Loucy (cell line): ENCODE measurements around the gene TUBGCP3.

Experiments used
- H2AFZ ChIP-seq: fragments of 200-600 bp; sonication (generic); 2 replicates; pipeline ENCODE4 v1.6.0; 2016; ENCODE audit warnings: antibody characterized with exemption, mild to moderate bottlenecking, low read length, moderate library complexity
- H3F3A ChIP-seq: fragments of 200-600 bp; 2 replicates; pipeline ENCODE4 v1.6.0; 2016; ENCODE audit warnings: antibody characterized with exemption, low read depth, mild to moderate bottlenecking
- H3K27me3 ChIP-seq: fragments of 200-600 bp; sonication (generic); 2 replicates; pipeline ENCODE4 v1.6.1; 2014; ENCODE audit warnings: low read length, mild to moderate bottlenecking; ENCODE audit not compliant: insufficient read depth, poor library complexity, severe bottlenecking
- H3K36me3 ChIP-seq: fragments of 200-600 bp; sonication (generic); 2 replicates; pipeline ENCODE4 v1.6.1; 2016; ENCODE audit warnings: low read length; ENCODE audit not compliant: insufficient read depth
- H3K4me1 ChIP-seq: fragments of 200-600 bp; sonication (generic); 2 replicates; pipeline ENCODE4 v1.5.1; 2014; ENCODE audit warnings: low read length, mild to moderate bottlenecking; ENCODE audit not compliant: insufficient read depth, poor library complexity, severe bottlenecking
- H3K4me2 ChIP-seq: fragments of 200-600 bp; sonication (generic); 2 replicates; pipeline ENCODE4 v1.6.0; 2014; ENCODE audit warnings: antibody characterized with exemption, low read length, low read depth, mild to moderate bottlenecking; ENCODE audit not compliant: poor library complexity, severe bottlenecking
- H3K4me3 ChIP-seq: fragments of 200-600 bp; sonication (generic); 2 replicates; pipeline ENCODE4 v1.5.1; 2014; ENCODE audit warnings: low read length, mild to moderate bottlenecking, mixed read lengths; ENCODE audit not compliant: poor library complexity, severe bottlenecking
- H3K79me2 ChIP-seq: fragments of 200-600 bp; sonication (generic); 2 replicates; pipeline ENCODE4 v1.6.1; 2014; ENCODE audit warnings: low read length; ENCODE audit not compliant: insufficient read depth
- H3K9ac ChIP-seq: fragments of 200-600 bp; sonication (generic); 2 replicates; pipeline ENCODE4 v1.6.0; 2014; ENCODE audit warnings: mild to moderate bottlenecking, low read depth, low read length, moderate library complexity; ENCODE audit not compliant: poor library complexity, severe bottlenecking
- H3K9me2 ChIP-seq: fragments of 200-600 bp; sonication (generic); replicated peaks from 2 replicates; pipeline ENCODE4 v1.6.1; 2016; ENCODE audit warnings: low read depth, low read length, mixed read lengths
- H3K9me3 ChIP-seq: fragments of 200-600 bp; sonication (generic); 2 replicates; pipeline ENCODE4 v1.6.1; 2014; ENCODE audit warnings: mild to moderate bottlenecking, antibody characterized with exemption, low read length, low read depth; ENCODE audit not compliant: insufficient read depth
- H4K20me1 ChIP-seq: fragments of 200-600 bp; sonication (generic); 2 replicates; pipeline ENCODE4 v1.6.0; 2014; ENCODE audit warnings: antibody characterized with exemption, low read length, mild to moderate bottlenecking; ENCODE audit not compliant: insufficient read depth, poor library complexity, severe bottlenecking
- EZH2phosphoT487 ChIP-seq: fragments of 200-600 bp; IDR thresholded peaks from 2 replicates; pipeline ENCODE4 v1.6.1; 2018; ENCODE audit warnings: antibody characterized with exemption, mild to moderate bottlenecking, moderate library complexity, borderline replicate concordance
- TF ChIP-seq, protein P1 (sequence below): fragments of 200-600 bp; sonication (generic); conservative IDR thresholded peaks from 2 replicates; pipeline ENCODE4 v1.5.1; 2014; ENCODE audit warnings: mild to moderate bottlenecking, antibody characterized with exemption, low read length

Gene TUBGCP3

DNA sequence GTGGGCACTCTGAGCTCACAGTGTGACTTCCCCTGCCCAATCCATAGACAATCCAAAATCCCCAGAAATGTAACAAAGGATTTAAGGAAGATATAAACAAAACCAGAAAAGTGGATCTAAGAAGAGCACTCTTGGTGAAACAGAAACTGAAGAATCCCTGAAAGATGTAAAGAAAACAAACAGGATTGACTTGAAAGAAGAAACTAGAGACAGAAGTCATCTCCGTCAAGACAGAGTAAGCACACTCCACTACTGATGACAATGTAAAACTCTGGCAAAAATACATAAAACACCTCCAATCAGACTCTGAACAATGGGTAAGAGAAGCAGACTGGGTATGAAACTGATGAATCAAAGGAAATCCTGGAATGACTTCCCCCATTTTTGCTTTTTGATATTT lies 13.5 kb downstream of the TUBGCP3 start:
- Histone ChIP-seq H3K9me3 (no peaks in the 10 kb centered on the region), H3K36me3 (peaks cover 6% of the 10 kb centered on the region; the same call in 1 of the 2 replicates), H3K27me3 (no peaks in the 10 kb centered on the region), H4K20me1 (peaks cover 78% of the 10 kb centered on the region), H3F3A (no peaks in the 10 kb centered on the region), H3K4me1 (peaks cover 13% of the 10 kb centered on the region), H2AFZ (no peak overlapping the region), H3K79me2 (peaks cover 99% of the 10 kb centered on the region), H3K9me2 (no peaks in the 10 kb centered on the region), H3K9ac (no peak overlapping the region), H3K4me2 (no peak overlapping the region), H3K4me3 (no peak overlapping the region)
- TF ChIP-seq, protein P1, sequence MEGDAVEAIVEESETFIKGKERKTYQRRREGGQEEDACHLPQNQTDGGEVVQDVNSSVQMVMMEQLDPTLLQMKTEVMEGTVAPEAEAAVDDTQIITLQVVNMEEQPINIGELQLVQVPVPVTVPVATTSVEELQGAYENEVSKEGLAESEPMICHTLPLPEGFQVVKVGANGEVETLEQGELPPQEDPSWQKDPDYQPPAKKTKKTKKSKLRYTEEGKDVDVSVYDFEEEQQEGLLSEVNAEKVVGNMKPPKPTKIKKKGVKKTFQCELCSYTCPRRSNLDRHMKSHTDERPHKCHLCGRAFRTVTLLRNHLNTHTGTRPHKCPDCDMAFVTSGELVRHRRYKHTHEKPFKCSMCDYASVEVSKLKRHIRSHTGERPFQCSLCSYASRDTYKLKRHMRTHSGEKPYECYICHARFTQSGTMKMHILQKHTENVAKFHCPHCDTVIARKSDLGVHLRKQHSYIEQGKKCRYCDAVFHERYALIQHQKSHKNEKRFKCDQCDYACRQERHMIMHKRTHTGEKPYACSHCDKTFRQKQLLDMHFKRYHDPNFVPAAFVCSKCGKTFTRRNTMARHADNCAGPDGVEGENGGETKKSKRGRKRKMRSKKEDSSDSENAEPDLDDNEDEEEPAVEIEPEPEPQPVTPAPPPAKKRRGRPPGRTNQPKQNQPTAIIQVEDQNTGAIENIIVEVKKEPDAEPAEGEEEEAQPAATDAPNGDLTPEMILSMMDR: no peak
- no peak for TF ChIP-seq EZH2phosphoT487

DNA sequence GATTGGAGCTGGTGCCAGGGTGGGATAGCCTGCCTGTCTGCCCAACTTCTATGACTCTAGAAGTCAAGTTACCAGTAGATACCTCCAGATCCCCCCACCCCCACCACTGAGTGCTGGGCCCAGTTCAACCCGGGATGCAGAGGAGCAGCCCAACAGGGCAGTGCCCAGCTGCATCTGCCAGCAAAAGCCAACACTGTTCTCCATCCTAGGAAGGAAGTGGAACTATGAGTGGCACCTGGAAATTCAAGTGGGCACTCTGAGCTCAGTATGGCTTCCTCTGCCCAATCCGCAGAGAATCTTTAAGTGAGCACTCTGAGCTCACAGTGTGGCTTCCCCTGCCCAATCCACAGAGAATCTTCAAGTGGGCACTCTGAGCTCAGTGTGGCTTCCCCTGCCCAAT lies 14.2 kb downstream of the TUBGCP3 start:
- Histone ChIP-seq H4K20me1 (peaks cover 78% of the 10 kb centered on the region), H3K9me3 (no peaks in the 10 kb centered on the region), H3K4me2 (no peak overlapping the region), H2AFZ (no peak overlapping the region), H3K79me2 (peaks cover 99% of the 10 kb centered on the region), H3K9me2 (no peaks in the 10 kb centered on the region), H3K27me3 (no peaks in the 10 kb centered on the region), H3K4me3 (no peak overlapping the region), H3K9ac (no peak overlapping the region), H3K36me3 (peaks cover 12% of the 10 kb centered on the region), H3K4me1 (peaks cover 13% of the 10 kb centered on the region), H3F3A (no peaks in the 10 kb centered on the region)
- TF ChIP-seq, protein P1: no peak
- no peak for TF ChIP-seq EZH2phosphoT487

DNA sequence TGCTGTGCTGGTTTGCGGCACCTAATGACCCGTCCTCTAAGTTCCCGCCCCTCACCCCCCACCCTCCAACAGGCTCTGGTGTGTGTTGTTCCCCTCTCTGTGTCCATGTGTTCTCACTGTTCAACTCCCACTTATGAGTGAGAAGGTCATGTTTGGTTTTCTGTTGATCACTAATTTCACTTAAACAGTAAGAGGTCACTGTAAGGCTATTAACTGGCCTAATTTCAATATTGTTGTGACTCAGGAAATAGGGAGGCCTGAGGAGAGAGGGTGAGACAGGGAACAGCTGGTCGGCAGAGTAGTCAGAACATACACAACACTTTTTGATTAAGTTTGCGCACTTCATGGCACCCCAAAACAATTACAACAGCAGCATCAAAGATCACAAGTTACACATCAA lies 15.6 kb downstream of the TUBGCP3 start:
- Histone ChIP-seq H3K36me3 (peaks cover 25% of the 10 kb centered on the region), H3K27me3 (no peaks in the 10 kb centered on the region), H2AFZ (no peak overlapping the region), H3K9me3 (no peaks in the 10 kb centered on the region), H3K9me2 (no peaks in the 10 kb centered on the region), H4K20me1 (peaks cover 79% of the 10 kb centered on the region), H3K79me2 (peaks cover 93% of the 10 kb centered on the region), H3F3A (no peaks in the 10 kb centered on the region), H3K4me1 (peaks cover 13% of the 10 kb centered on the region), H3K4me3 (no peak overlapping the region), H3K4me2 (no peak overlapping the region), H3K9ac (no peak overlapping the region)
- TF ChIP-seq, protein P1: no peak
- no peak for TF ChIP-seq EZH2phosphoT487
